ENCODE results near the gene ACVR1.

ACVR1 gene

DNA sequence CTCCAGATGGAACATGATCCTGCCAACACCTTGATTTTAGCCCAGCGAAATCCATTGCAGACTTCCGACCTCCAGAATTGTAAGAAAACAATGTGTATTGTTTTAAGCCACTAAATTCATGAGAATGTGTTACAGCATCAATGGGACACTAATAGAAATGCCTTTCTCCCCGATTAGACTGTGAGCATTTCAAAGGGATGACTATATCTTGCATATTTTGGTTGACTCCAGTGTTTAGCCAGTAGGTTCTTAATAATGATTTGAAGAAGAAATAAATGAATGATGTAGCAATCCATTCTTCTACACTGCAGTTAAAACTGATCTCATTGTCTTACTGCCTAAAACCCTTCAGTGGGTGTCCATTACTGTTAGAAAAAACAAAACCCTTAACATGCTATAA lies 180.1 kb downstream of the ACVR1 start:
- Histone ChIP-seq H3K36me3 (ENCODE audit: control insufficient read depth in 1 of 2, insufficient read depth in 2 of 2, low read length in 2 of 2) (no peaks in the 10 kb centered on the region), H3K9me3 (ENCODE audit: control insufficient read depth in 1 of 2, low read length in 2 of 2) (peaks cover 0 to 5% of the 10 kb centered on the region in 2 donors), H3K27me3 (ENCODE audit: low read depth, low read length) (no peaks in the 10 kb centered on the region), H3K4me3 (ENCODE audit: low read depth in 1 of 2, low read length in 2 of 2) (no peak overlapping the region), H3K4me1 (ENCODE audit: control insufficient read depth in 1 of 2, insufficient read depth in 2 of 2, low read length in 2 of 2) (no peaks in the 10 kb centered on the region), H3K27ac (ENCODE audit: low read length) (no peak overlapping the region)

DNA sequence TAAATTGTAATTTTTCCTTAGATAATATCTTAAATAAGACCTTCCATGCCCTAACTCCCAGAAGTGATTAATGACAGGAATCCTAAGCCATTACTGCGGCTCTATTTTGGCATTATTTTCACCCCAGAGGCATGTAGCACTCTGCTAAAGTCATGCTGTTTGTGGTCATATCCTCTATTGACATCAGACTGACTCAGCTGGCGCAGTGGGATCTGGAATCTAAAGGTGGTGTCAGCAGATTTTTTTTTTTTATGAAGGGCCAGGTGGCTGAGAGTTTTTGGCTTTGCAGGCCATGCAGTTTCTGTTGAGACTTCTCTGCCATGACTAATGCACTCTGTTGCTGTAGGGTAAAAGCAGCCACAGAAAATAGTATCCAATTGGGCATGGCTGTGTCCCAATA lies 183.4 kb downstream of the ACVR1 start:
- no peaks in the 10 kb centered on the region for H3K4me1 ChIP-seq (ENCODE audit: control insufficient read depth in 1 of 2, insufficient read depth in 2 of 2, low read length in 2 of 2)
- no peaks in the 10 kb centered on the region for H3K36me3 ChIP-seq (ENCODE audit: control insufficient read depth in 1 of 2, insufficient read depth in 2 of 2, low read length in 2 of 2)
- H3K4me3 ChIP-seq (ENCODE audit: low read depth in 1 of 2, low read length in 2 of 2): no peak overlapping the region
- H3K9me3 ChIP-seq (ENCODE audit: control insufficient read depth in 1 of 2, low read length in 2 of 2): peaks cover 0 to 7% of the 10 kb centered on the region in 2 donors
- H3K27ac ChIP-seq (ENCODE audit: low read length): no peak overlapping the region
- H3K27me3 ChIP-seq (ENCODE audit: low read depth, low read length): no peaks in the 10 kb centered on the region

GRCh38 chr2:157691695-157692094 lies 184.4 kb downstream of the ACVR1 start:
- Histone ChIP-seq H3K27ac (ENCODE audit: low read length) (no peak overlapping the region), H3K9me3 (ENCODE audit: control insufficient read depth in 1 of 2, low read length in 2 of 2) (peaks cover 0 to 7% of the 10 kb centered on the region in 2 donors), H3K36me3 (ENCODE audit: control insufficient read depth in 1 of 2, insufficient read depth in 2 of 2, low read length in 2 of 2) (no peaks in the 10 kb centered on the region), H3K27me3 (ENCODE audit: low read depth, low read length) (no peaks in the 10 kb centered on the region), H3K4me1 (ENCODE audit: control insufficient read depth in 1 of 2, insufficient read depth in 2 of 2, low read length in 2 of 2) (no peaks in the 10 kb centered on the region), H3K4me3 (ENCODE audit: low read depth in 1 of 2, low read length in 2 of 2) (no peak overlapping the region)

- Histone ChIP-seq H3K27me3 (ENCODE audit: low read depth, low read length) (no peaks in the 10 kb centered on the region), H3K4me3 (ENCODE audit: low read depth in 1 of 2, low read length in 2 of 2) (no peak overlapping the region), H3K9me3 (ENCODE audit: control insufficient read depth in 1 of 2, low read length in 2 of 2) (peaks cover 0 to 7% of the 10 kb centered on the region in 2 donors), H3K4me1 (ENCODE audit: control insufficient read depth in 1 of 2, insufficient read depth in 2 of 2, low read length in 2 of 2) (no peaks in the 10 kb centered on the region), H3K36me3 (ENCODE audit: control insufficient read depth in 1 of 2, insufficient read depth in 2 of 2, low read length in 2 of 2) (no peaks in the 10 kb centered on the region), H3K27ac (ENCODE audit: low read length) (no peak overlapping the region)
Observed at GRCh38 chr2:157691131-157691530, 185.0 kb downstream of the ACVR1 start.

Measured in muscle layer of duodenum (tissue), 2 donors.